Measurements from ENCODE around the gene TMEM88.

DNA sequence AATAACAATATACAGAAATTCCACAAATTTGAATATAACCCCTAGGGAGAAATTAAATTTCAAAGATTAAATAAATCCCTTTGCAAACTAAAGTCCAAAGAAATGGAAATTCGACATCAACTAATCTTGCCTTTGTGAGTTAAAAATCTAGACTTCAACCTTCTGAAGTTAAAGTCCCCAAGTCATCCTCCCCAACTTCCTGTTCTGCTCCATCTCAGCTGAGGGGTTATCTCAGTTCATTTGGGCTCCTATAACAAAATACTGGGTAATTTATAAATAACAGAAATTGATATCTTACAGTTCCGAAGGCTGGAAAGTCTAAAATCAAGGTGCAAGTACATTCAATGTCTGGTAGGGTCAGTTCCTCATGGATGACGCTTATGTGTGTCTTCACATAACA lies 43.6 kb upstream of the TMEM88 start:
- TF ChIP-seq SMC3 (IDR thresholded peaks at IDR 0.05; ENCODE audit: low read depth, low read length) (no peak), CTCF (conservative IDR thresholded peaks at IDR 0.05; ENCODE audit: low read depth, low read length) (no peak), ELK1 (IDR thresholded peaks at IDR 0.05; ENCODE audit: borderline replicate concordance, low read depth, low read length) (no peak), RFX5 (IDR thresholded peaks at IDR 0.05; ENCODE audit: low read depth, low read length) (no peak), CEBPB (IDR thresholded peaks at IDR 0.05; ENCODE audit: low read depth, low read length) (no peak), FOS (IDR thresholded peaks at IDR 0.05; ENCODE audit: low read depth, low read length) (no peak)
- TF ChIP-seq, protein P1, sequence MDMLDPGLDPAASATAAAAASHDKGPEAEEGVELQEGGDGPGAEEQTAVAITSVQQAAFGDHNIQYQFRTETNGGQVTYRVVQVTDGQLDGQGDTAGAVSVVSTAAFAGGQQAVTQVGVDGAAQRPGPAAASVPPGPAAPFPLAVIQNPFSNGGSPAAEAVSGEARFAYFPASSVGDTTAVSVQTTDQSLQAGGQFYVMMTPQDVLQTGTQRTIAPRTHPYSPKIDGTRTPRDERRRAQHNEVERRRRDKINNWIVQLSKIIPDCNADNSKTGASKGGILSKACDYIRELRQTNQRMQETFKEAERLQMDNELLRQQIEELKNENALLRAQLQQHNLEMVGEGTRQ (IDR thresholded peaks at IDR 0.05; ENCODE audit: low read depth, low read length), result no peak

All from IMR-90 (cell line).